DMS114 treated with DMSO at 0.1 percent for 48 hours (cell line): ENCODE data around the gene KCTD19.

Experiments
- DNase-seq: peaks from one replicate; lab custom pipeline; 2025; ENCODE audit not compliant: unreplicated experiment; lab: John Stamatoyannopoulos, UW

KCTD19 gene

GRCh38 chr16:67245186-67245585 lies 81.4 kb downstream of the KCTD19 start:
- DNase-seq: no peak

GRCh38 chr16:67244387-67245185 lies 82.0 kb downstream of the KCTD19 start:
- DNase-seq: no peak

GRCh38 chr16:67243481-67243880 lies 83.1 kb downstream of the KCTD19 start:
- no peak for DNase-seq

GRCh38 chr16:67242138-67242730 lies 84.3 kb downstream of the KCTD19 start:
- no peak for DNase-seq

- no peak for DNase-seq
These were observed 85.3 kb downstream of the KCTD19 start for GRCh38 chr16:67241008-67241900.

GRCh38 chr16:67240506-67240905 lies 86.0 kb downstream of the KCTD19 start:
- DNase-seq: no peak
